ENCODE measurements around the gene RTP3. TPM values are rescaled to one million over a fixed set of nuclear protein-coding genes. Genes with fewer than 3 reads are reported as not detected.

The RTP3 gene
- total and polyA plus RNA-seq, 2 of the 8 experiments (the other 6 are each of a cell fraction or from before 2014, with no cell fraction given) = 0.08 TPM; not detected in 1

- Histone ChIP-seq H3K18ac (ENCODE audit: extremely low read depth, low read length) (no peak overlapping the region), H2BK120ac (replicated peaks; ENCODE audit: low read depth, low read length) (no peak overlapping the region), H3K23me2 (ENCODE audit: low read depth, low read length) (no peaks in the 10 kb centered on the region), H3K4me3 (ENCODE audit: extremely low read depth in 1 of 4, insufficient read depth in 2 of 4, low read depth in 3 of 4, low read length in 4 of 4) (no peak overlapping the region), H3K56ac (replicated peaks; ENCODE audit: insufficient read length, low read depth, low read length) (no peak overlapping the region), H2BK20ac (ENCODE audit: low read length) (no peak overlapping the region), H2BK5ac (ENCODE audit: low read depth, low read length) (no peak overlapping the region), H3K79me1 (ENCODE audit: low read depth, low read length) (no peaks in the 10 kb centered on the region), H3K4me1 (replicated peaks in 1 of 4; ENCODE audit: control insufficient read depth in 3 of 4, insufficient read depth in 4 of 4, low read length in 3 of 4) (no peaks in the 10 kb centered on the region), H3K23ac (ENCODE audit: insufficient read length) (no peak overlapping the region), H2AK5ac (ENCODE audit: low read depth, low read length) (no peak overlapping the region), H3K4me2 (ENCODE audit: insufficient read depth in 1 of 2, low read depth in 2 of 2, low read length in 2 of 2) (no peak overlapping the region), H2BK12ac (ENCODE audit: low read depth, low read length) (no peak overlapping the region), H3K27me3 (replicated peaks in 1 of 4; ENCODE audit: control insufficient read depth in 3 of 4, extremely low read depth in 1 of 4, insufficient read depth in 3 of 4, low read length in 3 of 4) (no peaks in the 10 kb centered on the region), H4K20me1 (replicated peaks in 1 of 2; ENCODE audit: control insufficient read depth in 1 of 2, insufficient read depth in 2 of 2, low read length in 2 of 2) (no peaks in the 10 kb centered on the region), H3K14ac (ENCODE audit: insufficient read length) (no peak overlapping the region), H4K8ac (ENCODE audit: extremely low read depth, insufficient read depth, low read length) (no peak overlapping the region), H3K79me2 (ENCODE audit: control insufficient read depth in 1 of 2, insufficient read depth in 2 of 2, low read length in 2 of 2) (no peaks in the 10 kb centered on the region), H4K91ac (replicated peaks; ENCODE audit: insufficient read length, low read length) (no peak overlapping the region), H3K9me3 (ENCODE audit: insufficient read depth in 2 of 2, low read depth in 1 of 2, low read length in 1 of 2) (no peaks in the 10 kb centered on the region), H3K36me3 (ENCODE audit: control insufficient read depth in 2 of 4, insufficient read depth in 4 of 4, low read length in 3 of 4) (no peaks in the 10 kb centered on the region), H3K4ac (replicated peaks; ENCODE audit: insufficient read length, low read depth, low read length) (no peak overlapping the region), H4K5ac (ENCODE audit: insufficient read length, low read depth, low read length) (no peak overlapping the region), H2AFZ (ENCODE audit: low read length) (no peak overlapping the region), H3K27ac (ENCODE audit: low read depth, low read length) (no peak overlapping the region), H2BK15ac (ENCODE audit: low read length) (no peak overlapping the region), H3K9ac (replicated peaks in 1 of 4; ENCODE audit: extremely low read depth in 1 of 4, low read depth in 3 of 4, low read length in 3 of 4) (no peak overlapping the region)
- TF ChIP-seq CHD1 (IDR thresholded peaks at IDR 0.05; ENCODE audit: low read depth, low read length) = no peak
- no peak for TF ChIP-seq TAF1 (IDR thresholded peaks at IDR 0.05; ENCODE audit: low read depth, low read length)
- TF ChIP-seq USF2 (IDR thresholded peaks at IDR 0.05; ENCODE audit: low read length) = no peak
- no peak for TF ChIP-seq BACH1 (IDR thresholded peaks at IDR 0.05; ENCODE audit: low read length)
- no peak for TF ChIP-seq ATF3 (IDR thresholded peaks at IDR 0.05; ENCODE audit: insufficient read depth, low read depth, low read length)
- no peak for TF ChIP-seq MAX (IDR thresholded peaks at IDR 0.05)
- TF ChIP-seq ZNF274 (IDR thresholded peaks at IDR 0.05; ENCODE audit: borderline replicate concordance, extremely low read depth, low read length) = no peak
- no peak for TF ChIP-seq KDM4A (IDR thresholded peaks at IDR 0.05; ENCODE audit: low read depth, low read length, severe bottlenecking)
- no peak for TF ChIP-seq CREB1 (IDR thresholded peaks at IDR 0.05)
- TF ChIP-seq EZH2 (IDR thresholded peaks at IDR 0.05; ENCODE audit: low read depth, low read length, severe bottlenecking) = no peak
- TF ChIP-seq SUZ12 (IDR thresholded peaks at IDR 0.05; ENCODE audit: low read length) = no peak
- ChIA-PET POLR2A (ENCODE audit: partially characterized antibody) (no interaction called here), CTCF (ENCODE audit: partially characterized antibody) (interaction anchor here (0.9 to 4.5 kb wide), 4 partner anchors 8 to 76 kb away, joined by 3 to 22 read pairs (median 4); no protein-coding TSS in a partner anchor)
- FAIRE-seq = no peak
- WGBS, 2 experiments (ENCODE audit: extremely low coverage in 1 of 2, insufficient coverage in 1 of 2, insufficient read length in 1 of 2, insufficient replicate concordance in 2 of 2, low coverage in 1 of 2, low lambda C conversion rate in 2 of 2, missing lambda C conversion rate in 1 of 2) = 76% methylated on average over 3 of the region's 3 CpGs; no CpG with 5 or more reads in 1 of the 2 experiments
- DNase-seq (ENCODE audit: low read depth in 1 of 2, low spot score in 2 of 2) = no peak
Measured at GRCh38 chr3:46454209-46454595, 43.6 kb upstream of the RTP3 start.
